ENCODE measurements around the gene ACOX3. TPM values are rescaled to one million over a fixed set of nuclear protein-coding genes. Genes with fewer than 3 reads are reported as not detected.

The ACOX3 gene
- total RNA-seq, 4 donors from 2014 or later = 42.3 to 86.2 (median 50.3) TPM

- H3K36me3 ChIP-seq = peaks cover 15 to 95% (median 27%) of the 10 kb centered on the region in 3 donors
- TF ChIP-seq POLR2A (IDR thresholded peaks at IDR 0.05) (no peak), CTCF (IDR thresholded peaks at IDR 0.05) (no peak)
- DNase-seq = no peak
These were observed 26.5 kb upstream of the ACOX3 start for GRCh38 chr4:8467016-8467415.

GRCh38 chr4:8465615-8466611 is 25.4 kb upstream of the ACOX3 start:
- Histone ChIP-seq H3K4me3 (no peak overlapping the region), H3K9me3 (no peaks in the 10 kb centered on the region), H3K27ac (no peak overlapping the region), H3K36me3 (peaks cover 15 to 99% (median 27%) of the 10 kb centered on the region in 3 donors), H3K4me1 (no peaks in the 10 kb centered on the region), H3K27me3 (no peaks in the 10 kb centered on the region)
- TF ChIP-seq POLR2A (IDR thresholded peaks at IDR 0.05) = no peak
- no peak for TF ChIP-seq CTCF (IDR thresholded peaks at IDR 0.05)
- DNase-seq = no peak
- intact Hi-C loops (cut with DNase I) = no loop called here
- 73 to 91% methylated on average over 14 to 16 of the region's 31 CpGs for WGBS, 2 donors

More at GRCh38 chr4:8467016-8467415, 26.5 kb upstream of the ACOX3 start:
- intact Hi-C loops (cut with DNase I) = no loop called here
- peaks cover 0 to 6% (median under 1%) of the 10 kb centered on the region in 3 donors for H3K4me1 ChIP-seq
- no peaks in the 10 kb centered on the region for H3K27me3 ChIP-seq
- H3K9me3 ChIP-seq = no peaks in the 10 kb centered on the region
- H3K27ac ChIP-seq = no peak overlapping the region
- no peak overlapping the region for H3K4me3 ChIP-seq
- WGBS, 2 donors = 93 to 97% methylated on average over 9 to 14 of the region's 18 CpGs

- no peak for DNase-seq
- TF ChIP-seq POLR2A (IDR thresholded peaks at IDR 0.05) (no peak), CTCF (IDR thresholded peaks at IDR 0.05) (no peak)
- Histone ChIP-seq H3K36me3 (peaks cover 15 to 99% (median 22%) of the 10 kb centered on the region in 3 donors), H3K9me3 (no peaks in the 10 kb centered on the region), H3K4me1 (peaks cover 0 to 6% (median 0%) of the 10 kb centered on the region in 3 donors), H3K27me3 (no peaks in the 10 kb centered on the region), H3K27ac (no peak overlapping the region), H3K4me3 (no peak overlapping the region)
- WGBS, 2 donors = 89 to 95% methylated on average over 14 of the region's 14 CpGs
- intact Hi-C loops (cut with DNase I) = no loop called here
These were observed 23.9 kb upstream of the ACOX3 start for GRCh38 chr4:8464381-8464780.

- Histone ChIP-seq H3K4me1 (peaks cover 0 to 6% (median 0%) of the 10 kb centered on the region in 3 donors), H3K36me3 (peaks cover 15 to 99% (median 17%) of the 10 kb centered on the region in 3 donors), H3K4me3 (no peak overlapping the region), H3K9me3 (no peaks in the 10 kb centered on the region), H3K27ac (no peak overlapping the region), H3K27me3 (no peaks in the 10 kb centered on the region)
- TF ChIP-seq POLR2A (IDR thresholded peaks at IDR 0.05) (no peak), CTCF (IDR thresholded peaks at IDR 0.05) (no peak)
- DNase-seq = no peak
- 93 to 95% methylated on average over 9 of the region's 9 CpGs for WGBS, 2 donors
- intact Hi-C loops (cut with DNase I) = no loop called here
These were observed 23.3 kb upstream of the ACOX3 start for GRCh38 chr4:8463811-8464210.

- no peak for DNase-seq
These were observed 21.1 kb upstream of the ACOX3 start for GRCh38 chr4:8461616-8462015.

More at GRCh38 chr4:8461616-8462015, 21.1 kb upstream of the ACOX3 start:
- Histone ChIP-seq H3K27ac (no peak overlapping the region), H3K27me3 (no peaks in the 10 kb centered on the region), H3K4me1 (peaks cover 0 to 6% (median 0%) of the 10 kb centered on the region in 3 donors), H3K4me3 (no peak overlapping the region), H3K36me3 (peaks cover 19 to 99% (median 23%) of the 10 kb centered on the region in 3 donors), H3K9me3 (no peaks in the 10 kb centered on the region)
- intact Hi-C loops (cut with DNase I) = no loop called here
- TF ChIP-seq POLR2A (IDR thresholded peaks at IDR 0.05) (no peak), CTCF (IDR thresholded peaks at IDR 0.05) (no peak)
- 77 to 89% methylated on average over 5 of the region's 6 CpGs for WGBS, 2 donors
